Measurements from ENCODE around the gene NFAM1.

DNA sequence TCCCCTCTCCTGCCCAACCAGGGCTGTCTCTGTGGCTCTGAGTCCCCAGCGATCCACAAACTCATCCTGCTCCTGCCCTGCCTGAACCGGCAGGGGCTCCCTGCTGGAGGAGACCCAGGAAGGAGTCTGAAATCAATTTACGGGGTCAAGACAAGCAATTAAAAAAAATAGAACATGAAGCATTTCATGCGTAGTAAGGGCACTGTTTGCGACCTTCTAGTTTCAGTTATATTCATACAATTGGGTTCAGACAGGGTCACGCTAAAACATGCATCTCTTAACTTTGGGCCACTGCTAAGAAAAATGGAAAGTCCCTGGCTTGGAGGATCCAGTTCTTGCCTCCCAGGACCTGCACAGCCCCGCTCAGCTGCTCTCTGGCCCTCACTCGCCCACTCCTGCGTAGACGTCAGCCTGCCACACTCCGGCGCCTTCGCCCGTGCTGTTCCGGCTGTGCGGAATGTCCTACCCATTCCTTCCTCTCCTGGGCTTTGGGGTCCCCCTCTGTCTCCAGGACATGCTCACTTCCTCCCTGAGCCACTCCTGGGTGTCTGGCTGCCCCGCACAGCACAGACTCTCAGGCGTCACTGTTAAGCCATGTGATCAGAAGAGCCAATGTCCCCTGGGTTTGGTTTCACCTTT is 12.8 kb downstream of the NFAM1 start:
- TF ChIP-seq CTCF (IDR thresholded peaks at IDR 0.05) (no peak), ZFX (IDR thresholded peaks at IDR 0.05; ENCODE audit: borderline replicate concordance) (no peak)

All from 22Rv1 (cell line).